ENCODE data around the gene TSNAX. TPM values are rescaled to one million over a fixed set of nuclear protein-coding genes. Genes with fewer than 3 reads are reported as not detected.

The TSNAX gene
- total RNA-seq, 1 experiment from 2014 or later, result 47.1 TPM

GRCh38 chr1:231571904-231572303 lies 43.4 kb downstream of the TSNAX start:
- no peak overlapping the region for H3K4me3 ChIP-seq (replicated peaks in 1 of 2; ENCODE audit: low read depth in 1 of 2, low read length in 2 of 2)
- H2AFZ ChIP-seq (ENCODE audit: low read depth, low read length, poor library complexity, severe bottlenecking), result no peak overlapping the region
- no peak overlapping the region for H3K9ac ChIP-seq (ENCODE audit: low read length)
- no peak for DNase-seq (ENCODE audit: low read depth, low spot score)
- H3K27ac ChIP-seq (ENCODE audit: low read depth, low read length), result no peak overlapping the region
- ChIA-PET POLR2A (no interaction called here), CTCF (no interaction called here), RAD21 (ENCODE audit: low non-redundant PET in 1 of 2, low total read pairs in 2 of 2, uncharacterized antibody in 2 of 2, unreplicated experiment in 2 of 2) (no interaction called here)
- TF ChIP-seq EZH2 (IDR thresholded peaks at IDR 0.05) (no peak), RAD21 (IDR thresholded peaks at IDR 0.05; ENCODE audit: low read depth) (no peak), EGR1 (IDR thresholded peaks at IDR 0.05; ENCODE audit: low read depth) (no peak), CEBPB (IDR thresholded peaks at IDR 0.05; ENCODE audit: low read depth) (no peak), SIN3A (IDR thresholded peaks at IDR 0.05; ENCODE audit: low read depth) (no peak), FOSL1 (IDR thresholded peaks at IDR 0.05; ENCODE audit: low read depth) (no peak), ZNF274 (IDR thresholded peaks at IDR 0.05; ENCODE audit: low read depth, low read length) (no peak), ATF3 (IDR thresholded peaks at IDR 0.05) (no peak)
- H3K27me3 ChIP-seq (ENCODE audit: insufficient read depth, low read length), result no peaks in the 10 kb centered on the region
- H3K79me2 ChIP-seq (ENCODE audit: insufficient read depth, low read length), result no peaks in the 10 kb centered on the region
- BruUV-seq (replicated peaks), result no TSS peak
- H3K9me2 ChIP-seq (ENCODE audit: insufficient read depth), result no peaks in the 10 kb centered on the region
- H3K36me3 ChIP-seq (ENCODE audit: control insufficient read depth in 1 of 2, insufficient read depth in 2 of 2, low read length in 2 of 2), result no peaks in the 10 kb centered on the region
- no peak for ATAC-seq
- H4K20me1 ChIP-seq (ENCODE audit: insufficient read depth), result no peaks in the 10 kb centered on the region
- no peak overlapping the region for H3K4me2 ChIP-seq (ENCODE audit: low read length)
- no peaks in the 10 kb centered on the region for H3K9me3 ChIP-seq (ENCODE audit: control insufficient read depth in 1 of 2, insufficient read depth in 1 of 2, low read depth in 1 of 2, low read length in 2 of 2)
- intact Hi-C loops (cut with micrococcal nuclease), result no loop called here
- 0 out of 4 replicates have a peak, but pooled peaks cover 0 to 3% of the 10 kb centered on the region in 2 experiments for H3K4me1 ChIP-seq (ENCODE audit: control insufficient read depth in 1 of 2, insufficient read depth in 2 of 2, low read length in 2 of 2)

- Histone ChIP-seq H3K27ac (ENCODE audit: low read depth, low read length) (no peak overlapping the region), H3K4me3 (replicated peaks in 1 of 2; ENCODE audit: low read depth in 1 of 2, low read length in 2 of 2) (no peak overlapping the region), H3K9me3 (ENCODE audit: control insufficient read depth in 1 of 2, insufficient read depth in 1 of 2, low read depth in 1 of 2, low read length in 2 of 2) (no peaks in the 10 kb centered on the region), H3K4me1 (ENCODE audit: control insufficient read depth in 1 of 2, insufficient read depth in 2 of 2, low read length in 2 of 2) (0 out of 4 replicates have a peak, but pooled peaks cover 0 to 3% of the 10 kb centered on the region in 2 experiments), H3K36me3 (ENCODE audit: control insufficient read depth in 1 of 2, insufficient read depth in 2 of 2, low read length in 2 of 2) (no peaks in the 10 kb centered on the region), H3K9me2 (ENCODE audit: insufficient read depth) (no peaks in the 10 kb centered on the region), H3K79me2 (ENCODE audit: insufficient read depth, low read length) (no peaks in the 10 kb centered on the region), H4K20me1 (ENCODE audit: insufficient read depth) (no peaks in the 10 kb centered on the region), H3K27me3 (ENCODE audit: insufficient read depth, low read length) (no peaks in the 10 kb centered on the region), H2AFZ (ENCODE audit: low read depth, low read length, poor library complexity, severe bottlenecking) (no peak overlapping the region), H3K4me2 (ENCODE audit: low read length) (no peak overlapping the region), H3K9ac (ENCODE audit: low read length) (no peak overlapping the region)
- CTCF ChIA-PET, result no interaction called here
- DNase-seq (ENCODE audit: low read depth, low spot score), result no peak
- BruUV-seq (replicated peaks), result no TSS peak
- POLR2A ChIA-PET, result no interaction called here
- RAD21 ChIA-PET (ENCODE audit: low non-redundant PET in 1 of 2, low total read pairs in 2 of 2, uncharacterized antibody in 2 of 2, unreplicated experiment in 2 of 2), result no interaction called here
- no peak for ATAC-seq
- TF ChIP-seq ATF3 (IDR thresholded peaks at IDR 0.05) (no peak), SRF (IDR thresholded peaks at IDR 0.05; ENCODE audit: low read depth) (no peak), ELF1 (IDR thresholded peaks at IDR 0.05; ENCODE audit: borderline replicate concordance, low read depth) (no peak), EZH2phosphoT487 (IDR thresholded peaks at IDR 0.05; ENCODE audit: borderline replicate concordance) (no peak), TCF7L2 (IDR thresholded peaks at IDR 0.05; ENCODE audit: borderline replicate concordance, extremely low read depth, insufficient read depth, insufficient read length) (no peak), ZNF274 (IDR thresholded peaks at IDR 0.05; ENCODE audit: low read depth, low read length) (no peak), EGR1 (IDR thresholded peaks at IDR 0.05; ENCODE audit: low read depth) (no peak), ZBTB33 (IDR thresholded peaks at IDR 0.05; ENCODE audit: extremely low read depth, insufficient replicate concordance, low read length) (no peak), JUND (IDR thresholded peaks at IDR 0.05) (no peak), EZH2 (IDR thresholded peaks at IDR 0.05) (no peak), ZFX (IDR thresholded peaks at IDR 0.05) (no peak)
- intact Hi-C loops (cut with micrococcal nuclease), result no loop called here
Observed at GRCh38 chr1:231575472-231575871, 47.0 kb downstream of the TSNAX start.
